GM18951 (cell line): ENCODE data around the gene NOS2.
"Not testable (repeated sequence)": the region's sequence is repeated elsewhere in the genome, so short reads cannot be mapped to it uniquely, and the experiment has no call there.

ENCODE experiments used
- POLR2A ChIP-seq: IDR thresholded peaks from 4 replicates; pipeline ENCODE4 v1.6.1; 2011; ENCODE audit warnings: mild to moderate bottlenecking; ENCODE audit not compliant: insufficient read length, insufficient read depth; ENCODE audit errors: extremely low read depth
- in situ Hi-C: fragments of 300-500 bp; cut with MboI; formaldehyde crosslinking; loops from one replicate; pipeline ENCODE4 v1.12.0; 2022; ENCODE audit warnings: low sequenced_read_pairs, mixed read lengths, inconsistent platforms; ENCODE audit not compliant: unreplicated experiment

The NOS2 gene

GRCh38 chr17:27762527-27763305, 37.6 kb downstream of the NOS2 start:
- no peak for TF ChIP-seq POLR2A
- in situ Hi-C loops = no loop called here

GRCh38 chr17:27760931-27761330, 39.4 kb downstream of the NOS2 start:
- in situ Hi-C loops = not testable (repeated sequence)

GRCh38 chr17:27760069-27760885, 40.1 kb downstream of the NOS2 start:
- TF ChIP-seq POLR2A = no peak
- in situ Hi-C loops = no loop called here

- TF ChIP-seq POLR2A = no peak
- in situ Hi-C loops = no loop called here
Measured at GRCh38 chr17:27759528-27759927, 40.8 kb downstream of the NOS2 start.

GRCh38 chr17:27756467-27757371, 43.6 kb downstream of the NOS2 start:
- in situ Hi-C loops = no loop called here
- TF ChIP-seq POLR2A = no peak

- no peak for TF ChIP-seq POLR2A
- in situ Hi-C loops = no loop called here
Measured at GRCh38 chr17:27755706-27756466, 44.4 kb downstream of the NOS2 start.

GRCh38 chr17:27754549-27754948, 45.8 kb downstream of the NOS2 start:
- no peak for TF ChIP-seq POLR2A
- in situ Hi-C loops = no loop called here

GRCh38 chr17:27753726-27754125, 46.6 kb downstream of the NOS2 start:
- in situ Hi-C loops = not testable (repeated sequence)

- in situ Hi-C loops = not testable (repeated sequence)
Measured at GRCh38 chr17:27752831-27753619, 47.3 kb downstream of the NOS2 start.

- TF ChIP-seq POLR2A = no peak
- in situ Hi-C loops = no loop called here
Measured at GRCh38 chr17:27751622-27752490, 48.5 kb downstream of the NOS2 start.

- TF ChIP-seq POLR2A = no peak
- in situ Hi-C loops = no loop called here
Measured at GRCh38 chr17:27751166-27751565, 49.2 kb downstream of the NOS2 start.

- in situ Hi-C loops = loop anchor here (10.0 kb wide), 1 partner anchor 85 kb away; no protein-coding TSS in a partner anchor
Measured at GRCh38 chr17:27749562-27750150, 50.7 kb downstream of the NOS2 start.
